H1 (cell line): Measurements from ENCODE around the gene NTRK2. TPM values are rescaled to one million over a fixed set of nuclear protein-coding genes. Genes with fewer than 3 reads are reported as not detected.

Experiments used
- CBX5 ChIP-seq: fragments of 300-800, 300-1000 bp; sonication (generic); IDR thresholded peaks from 2 replicates; pipeline ENCODE4 v1.7.1; 2016; ENCODE audit warnings: antibody characterized with exemption, low read length, low read depth
- CBX8 ChIP-seq: fragments of 300-800, 300-1000 bp; sonication (generic); IDR thresholded peaks from 2 replicates; pipeline ENCODE4 v1.7.1; 2016; ENCODE audit warnings: low read depth, low read length, borderline replicate concordance
- NRF1 ChIP-seq: IDR thresholded peaks from 2 replicates; pipeline ENCODE4 v1.6.1; 2011; ENCODE audit warnings: mild to moderate bottlenecking, low read depth, low read length, improper control_type of control experiment
- RNF2 ChIP-seq: fragments of 200-900, 300-1000 bp; sonication (generic); IDR thresholded peaks from 2 replicates; pipeline ENCODE4 v1.7.1; 2016; ENCODE audit warnings: borderline replicate concordance, low read depth, mild to moderate bottlenecking, antibody characterized with exemption, low read length; ENCODE audit not compliant: poor library complexity, severe bottlenecking; ENCODE audit errors: missing control alignments
- SUZ12 ChIP-seq: fragments of 200-600 bp; sonication (generic); IDR thresholded peaks from 2 replicates; pipeline ENCODE4 v1.6.1; 2012; ENCODE audit warnings: mild to moderate bottlenecking, inconsistent platforms, low read length, moderate library complexity, mixed read lengths
- polyA plus RNA-seq, 7 experiments: library from polyadenylated mRNA; depleted of rRNA in 3 of 7; stranded (reverse) in 5 of 7; unstranded in 2 of 7; fragments of >200 nt in 5 of 7; fragments of 200-250 nt in 2 of 7; gene quantifications; 1 replicate in 5 of 7; 2 replicates in 1 of 7; 4 replicates in 1 of 7; pipeline versions ENCODE4 v1.2.1 to v1.2.3, GENCODE V29; 2011 to 2013; ENCODE audit warnings: missing spikeins in 2 of 7, mixed read lengths in 2 of 7
- total RNA-seq: library from RNA; stranded (reverse); fragmentation: NEBNext Ultra II Directional; extraction: Animal tissue kit (Norgen Biotek cat#: 25700); gene quantifications from 2 replicates; pipeline ENCODE4 v1.2.1, GENCODE V29; 2021

The NTRK2 gene
- total and polyA plus RNA-seq, 2 of the 8 experiments (the other 6 are each of a cell fraction or from before 2014, with no cell fraction given), result 0.03 to 0.04 TPM

GRCh38 chr9:84827216-84827765, 157.8 kb downstream of the NTRK2 start (continued):
- no peak for TF ChIP-seq CBX8
- no peak for TF ChIP-seq SUZ12
- no peak for TF ChIP-seq NRF1
- no peak for TF ChIP-seq RNF2
- no peak for TF ChIP-seq CBX5
